H1 (cell line): ENCODE measurements around the gene FBXW2.

Experiments used
- ATF2 ChIP-seq: IDR thresholded peaks from 2 replicates; pipeline ENCODE4 v1.6.1; 2012; ENCODE audit warnings: low read length, inconsistent platforms
- CHD1 ChIP-seq: IDR thresholded peaks from 2 replicates; pipeline ENCODE4 v1.6.1; 2012; ENCODE audit warnings: low read depth, low read length, improper control_type of control experiment
- EP300 ChIP-seq, 2 experiments: IDR thresholded peaks; 1 replicate in 1 of 2; 2 replicates in 1 of 2; pipeline ENCODE4 v1.6.1; 2011 to 2012; ENCODE audit warnings: low read depth in 2 of 2, low read length in 2 of 2, mild to moderate bottlenecking in 2 of 2, borderline replicate concordance in 1 of 2, inconsistent platforms in 1 of 2, moderate library complexity in 1 of 2
- EZH2 ChIP-seq: fragments of 200-600 bp; sonication (generic); IDR thresholded peaks from 2 replicates; pipeline ENCODE4 v1.7.1; 2012; ENCODE audit warnings: low read depth, mild to moderate bottlenecking, moderate library complexity, low read length, inconsistent platforms; ENCODE audit not compliant: severe bottlenecking
- PHF8 ChIP-seq: fragments of 200-600 bp; sonication (generic); conservative IDR thresholded peaks from 2 replicates; pipeline ENCODE4 v1.7.1; 2012; ENCODE audit warnings: low read depth, mild to moderate bottlenecking, inconsistent platforms, low read length, moderate library complexity
- POLR2A ChIP-seq, 2 experiments: IDR thresholded peaks; 1 replicate in 1 of 2; 2 replicates in 1 of 2; pipeline ENCODE4 v1.6.1; 2011; ENCODE audit warnings: low read depth in 2 of 2, low read length in 2 of 2, mild to moderate bottlenecking in 2 of 2; ENCODE audit errors: control extremely low read depth in 1 of 2
- POLR2AphosphoS5 ChIP-seq: IDR thresholded peaks from 2 replicates; pipeline ENCODE4 v1.6.1; 2011; ENCODE audit warnings: low read depth, low read length
- RAD21 ChIP-seq, 2 experiments: IDR thresholded peaks in 1 of 2; conservative IDR thresholded peaks in 1 of 2; 2 replicates each; pipeline ENCODE4 v1.6.1; 2011; ENCODE audit warnings: low read depth in 2 of 2, low read length in 2 of 2, improper control_type of control experiment in 1 of 2, inconsistent platforms in 1 of 2, mild to moderate bottlenecking in 1 of 2, moderate library complexity in 1 of 2
- RFX5 ChIP-seq: IDR thresholded peaks from 2 replicates; pipeline ENCODE4 v1.6.1; 2011; ENCODE audit warnings: low read depth, low read length, improper control_type of control experiment, borderline replicate concordance
- SIX5 ChIP-seq: IDR thresholded peaks from 2 replicates; pipeline ENCODE4 v1.6.1; 2011; ENCODE audit warnings: mild to moderate bottlenecking, low read depth, low read length
- SP2 ChIP-seq: IDR thresholded peaks from 2 replicates; pipeline ENCODE4 v1.6.1; 2012; ENCODE audit warnings: mild to moderate bottlenecking, low read length, inconsistent platforms
- TF ChIP-seq, protein P1 (sequence below), 3 experiments: IDR thresholded peaks; 1 replicate in 2 of 3; 2 replicates in 1 of 3; pipeline versions ENCODE4 v1.5.1 to v1.6.1; 2011; ENCODE audit warnings: low read length in 3 of 3, mild to moderate bottlenecking in 3 of 3, inconsistent platforms in 2 of 3, low read depth in 1 of 3, moderate library complexity in 1 of 3; ENCODE audit not compliant: insufficient read depth in 1 of 3; ENCODE audit errors: control extremely low read depth in 1 of 3

- TF ChIP-seq POLR2A (IDR thresholded peaks at IDR 0.05; ENCODE audit: control extremely low read depth in 1 of 2, low read depth in 2 of 2, low read length in 2 of 2) (no peak), EZH2 (no peak), SIX5 (no peak), EP300 (IDR thresholded peaks at IDR 0.05; ENCODE audit: borderline replicate concordance in 1 of 2, low read depth in 2 of 2, low read length in 2 of 2) (no peak), ATF2 (no peak), RFX5 (no peak), CHD1 (no peak), SP2 (no peak), POLR2AphosphoS5 (no peak), RAD21 (IDR thresholded peaks at IDR 0.05 in 1 of 2, conservative IDR thresholded peaks at IDR 0.05 in 1 of 2; ENCODE audit: low read depth in 2 of 2, low read length in 2 of 2) (no peak), PHF8 (no peak)
- TF ChIP-seq, protein P1, sequence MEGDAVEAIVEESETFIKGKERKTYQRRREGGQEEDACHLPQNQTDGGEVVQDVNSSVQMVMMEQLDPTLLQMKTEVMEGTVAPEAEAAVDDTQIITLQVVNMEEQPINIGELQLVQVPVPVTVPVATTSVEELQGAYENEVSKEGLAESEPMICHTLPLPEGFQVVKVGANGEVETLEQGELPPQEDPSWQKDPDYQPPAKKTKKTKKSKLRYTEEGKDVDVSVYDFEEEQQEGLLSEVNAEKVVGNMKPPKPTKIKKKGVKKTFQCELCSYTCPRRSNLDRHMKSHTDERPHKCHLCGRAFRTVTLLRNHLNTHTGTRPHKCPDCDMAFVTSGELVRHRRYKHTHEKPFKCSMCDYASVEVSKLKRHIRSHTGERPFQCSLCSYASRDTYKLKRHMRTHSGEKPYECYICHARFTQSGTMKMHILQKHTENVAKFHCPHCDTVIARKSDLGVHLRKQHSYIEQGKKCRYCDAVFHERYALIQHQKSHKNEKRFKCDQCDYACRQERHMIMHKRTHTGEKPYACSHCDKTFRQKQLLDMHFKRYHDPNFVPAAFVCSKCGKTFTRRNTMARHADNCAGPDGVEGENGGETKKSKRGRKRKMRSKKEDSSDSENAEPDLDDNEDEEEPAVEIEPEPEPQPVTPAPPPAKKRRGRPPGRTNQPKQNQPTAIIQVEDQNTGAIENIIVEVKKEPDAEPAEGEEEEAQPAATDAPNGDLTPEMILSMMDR (IDR thresholded peaks at IDR 0.05; ENCODE audit: control extremely low read depth in 1 of 3, insufficient read depth in 1 of 3, low read depth in 1 of 3, low read length in 3 of 3), result no peak
These were observed 72.8 kb downstream of the FBXW2 start for GRCh38 chr9:120720404-120720803.
